GM12878 (cell line): ENCODE measurements around the gene BHLHE23. TPM values are rescaled to one million over a fixed set of nuclear protein-coding genes. Genes with fewer than 3 reads are reported as not detected.

Experiments used
- ATAC-seq: fragments of 200-7000 bp; cut with Tn5 transposase; 3 replicates; pipeline ENCODE4 v1.9.1; 2020; ENCODE audit warnings: mild to moderate bottlenecking, moderate library complexity
- BruUV-seq: library from RNA; stranded (reverse); fragments of 400-500 nt; replicated peaks from 2 replicates; lab custom pipeline; 2021; lab: Mats Ljungman, UMichigan
- CTCF ChIA-PET: fragments of 300-600 bp; sonication (Branson Sonifier 250); formaldehyde crosslinking; extraction: SDS; loops from one replicate; lab custom pipeline; 2021; ENCODE audit warnings: inconsistent platforms; lab: Yijun Ruan, JAX
- POLR2A ChIA-PET: fragments of 350-600 bp; formaldehyde crosslinking; extraction: SDS; loops from one replicate; lab custom pipeline; 2021; ENCODE audit warnings: inconsistent platforms; lab: Charles Lee
- RAD21 ChIA-PET: fragments of 300-600 bp; sonication (Branson Sonifier 250); formaldehyde crosslinking; loops from one replicate; lab custom pipeline; 2023; ENCODE audit warnings: antibody characterized with exemption; ENCODE audit not compliant: unreplicated experiment; lab: Charles Lee
- SMC1A ChIA-PET: fragments of 300-600 bp; sonication (Branson Sonifier 250); formaldehyde crosslinking; loops from one replicate; lab custom pipeline; 2023; ENCODE audit not compliant: unreplicated experiment, uncharacterized antibody; lab: Charles Lee
- DNase-seq: peaks from one replicate; pipeline ENCODE4 v3.0.0-alpha.2; 2011; ENCODE audit warnings: low read depth, low spot score
- FAIRE-seq: peaks from 3 replicates; lab custom pipeline; 2011; peaks lifted over from hg19 to GRCh38; lab: Jason Lieb, UNC
- H2AFZ ChIP-seq: 2 replicates; pipeline ENCODE4 v1.6.0; 2011; ENCODE audit warnings: low read depth, low read length, control low read depth; ENCODE audit not compliant: control insufficient read depth
- H3K27ac ChIP-seq: 2 replicates; pipeline ENCODE4 v1.5.1; 2011; ENCODE audit warnings: control low read depth; ENCODE audit not compliant: control insufficient read depth, insufficient read depth
- H3K27me3 ChIP-seq, 2 experiments: replicated peaks in 1 of 2; 2 replicates each; pipeline versions ENCODE4 v1.6.0 to v1.6.1; 2011; ENCODE audit warnings: low read length in 1 of 2; ENCODE audit not compliant: control insufficient read depth in 2 of 2, insufficient read depth in 2 of 2
- H3K36me3 ChIP-seq, 2 experiments: 2 replicates each; pipeline ENCODE4 v1.5.1; 2011; ENCODE audit warnings: low read length in 1 of 2; ENCODE audit not compliant: control insufficient read depth in 2 of 2, insufficient read depth in 2 of 2
- H3K4me1 ChIP-seq: 2 replicates; pipeline ENCODE4 v1.6.1; 2011; ENCODE audit warnings: mild to moderate bottlenecking, low read length, moderate library complexity, mixed read lengths; ENCODE audit not compliant: control insufficient read depth, insufficient read depth
- H3K4me2 ChIP-seq: 2 replicates; pipeline ENCODE4 v1.6.0; 2011; ENCODE audit warnings: control low read depth; ENCODE audit not compliant: control insufficient read depth, insufficient read depth
- H3K4me3 ChIP-seq: fragments of 200-600 bp; sonication (generic); 2 replicates; pipeline ENCODE4 v1.5.1; 2016
- H3K79me2 ChIP-seq: 2 replicates; pipeline ENCODE4 v1.6.0; 2011; ENCODE audit warnings: low read length; ENCODE audit not compliant: control insufficient read depth, insufficient read depth
- H3K9ac ChIP-seq: 2 replicates; pipeline ENCODE4 v1.8.0; 2011; ENCODE audit warnings: low read length, control low read depth, mixed read lengths; ENCODE audit not compliant: control insufficient read depth, insufficient read depth
- H3K9me3 ChIP-seq: replicated peaks from 3 replicates; pipeline ENCODE4 v1.5.1; 2011; ENCODE audit warnings: mild to moderate bottlenecking, low read length; ENCODE audit not compliant: control insufficient read depth, insufficient read depth
- H4K20me1 ChIP-seq: 2 replicates; pipeline ENCODE4 v1.6.0; 2011; ENCODE audit not compliant: control insufficient read depth, insufficient read depth
- BHLHE40 ChIP-seq, 2 experiments: fragments of 450-650 bp in 1 of 2; IDR thresholded peaks; 2 replicates each; pipeline ENCODE4 v1.6.1; 2011 to 2017; ENCODE audit warnings: low read depth in 2 of 2, borderline replicate concordance in 1 of 2, improper control_type of control experiment in 1 of 2, low read length in 1 of 2, mild to moderate bottlenecking in 1 of 2
- CHD4 ChIP-seq: fragments of 200-600 bp; sonication (generic); IDR thresholded peaks from 2 replicates; pipeline ENCODE4 v1.6.1; 2016; ENCODE audit warnings: mild to moderate bottlenecking
- EZH2 ChIP-seq: IDR thresholded peaks from 2 replicates; pipeline ENCODE4 v1.6.1; 2012; ENCODE audit warnings: low read depth, mild to moderate bottlenecking, control low read depth, inconsistent platforms, low read length, borderline replicate concordance; ENCODE audit not compliant: control insufficient read depth
- IKZF1 ChIP-seq: fragments of 450-650 bp; conservative IDR thresholded peaks from 2 replicates; pipeline ENCODE4 v1.6.1; 2017; ENCODE audit warnings: antibody characterized with exemption, mild to moderate bottlenecking
- JUNB ChIP-seq: IDR thresholded peaks from 2 replicates; pipeline ENCODE4 v1.6.1; 2016; ENCODE audit warnings: antibody characterized with exemption, mild to moderate bottlenecking
- MTA2 ChIP-seq: fragments of 450-650 bp; IDR thresholded peaks from 2 replicates; pipeline ENCODE4 v1.6.1; 2016; ENCODE audit warnings: low read depth, mild to moderate bottlenecking, moderate library complexity
- MTA3 ChIP-seq: IDR thresholded peaks from 2 replicates; pipeline ENCODE4 v1.6.1; 2012; ENCODE audit warnings: low read length, inconsistent platforms, borderline replicate concordance
- MYB ChIP-seq: fragments of 150-350 bp; IDR thresholded peaks from 2 replicates; pipeline ENCODE4 v1.6.1; 2014; ENCODE audit warnings: mild to moderate bottlenecking, low read depth, low read length, borderline replicate concordance
- RFX5 ChIP-seq: IDR thresholded peaks from 2 replicates; pipeline ENCODE4 v1.6.1; 2011; ENCODE audit warnings: low read depth, low read length, improper control_type of control experiment
- SPI1 ChIP-seq: IDR thresholded peaks from 2 replicates; pipeline ENCODE4 v1.6.1; 2011; ENCODE audit warnings: low read depth, mild to moderate bottlenecking, low read length, moderate library complexity, borderline replicate concordance; ENCODE audit not compliant: insufficient read depth
- TARDBP ChIP-seq: IDR thresholded peaks from 2 replicates; pipeline ENCODE4 v1.6.1; 2016; ENCODE audit warnings: borderline replicate concordance
- TCF12 ChIP-seq: IDR thresholded peaks from 2 replicates; pipeline ENCODE4 v1.6.1; 2011; ENCODE audit warnings: low read depth, mild to moderate bottlenecking, low read length
- ZBTB4 ChIP-seq: fragments of 450-650 bp; formaldehyde crosslinking; IDR thresholded peaks from 2 replicates; pipeline ENCODE4 v1.4.0; 2022; ENCODE audit warnings: mild to moderate bottlenecking, moderate library complexity
- WGBS: methylation state at CpG from one replicate; pipeline ENCODE4 v1.1.6; 2016; ENCODE audit warnings: low lambda C conversion rate; ENCODE audit not compliant: insufficient replicate concordance, insufficient coverage; ENCODE audit errors: missing lambda C conversion rate; 5-methylcytosine and 5-hydroxymethylcytosine counted together
- in situ Hi-C: fragments of 300-500 bp; cut with MboI; formaldehyde crosslinking; loops from 9 replicates; pipeline ENCODE4 v1.14.3; 2018; ENCODE audit warnings: mixed read lengths
- intact Hi-C: fragments of 100-400 bp; cut with micrococcal nuclease; formaldehyde crosslinking; loops from one replicate; pipeline ENCODE4 v1.14.2; 2022; ENCODE audit not compliant: unreplicated experiment
- polyA plus RNA-seq, 11 experiments: library from polyadenylated mRNA; depleted of rRNA in 4 of 11; unstranded in 6 of 11; stranded (reverse) in 5 of 11; fragments of >200 nt; fragmentation: Nextera tagmentation in 4 of 11; fragmentation: Illumina TruSeq in 1 of 11; extraction: Ambion mirVana in 4 of 11; extraction: Trizol in 1 of 11; gene quantifications; 1 replicate in 1 of 11; 2 replicates in 10 of 11; pipeline versions ENCODE4 v1.2.1 to v1.2.3, GENCODE V29; 2011 to 2016; ENCODE audit warnings: inconsistent platforms in 2 of 11, missing spikeins in 2 of 11, low read depth in 1 of 11
- total RNA-seq, 4 experiments: library from RNA; depleted of rRNA in 3 of 4; stranded (reverse); fragments of >200 nt in 3 of 4; fragmentation: Illumina TruSeq in 1 of 4; extraction: Trizol in 1 of 4; gene quantifications; 2 replicates each; pipeline versions ENCODE4 v1.2.1 to v1.2.3, GENCODE V29; 2013 to 2021
- TF ChIP-seq, protein P1 (sequence below): fragments of 450-650 bp; formaldehyde crosslinking; IDR thresholded peaks from 2 replicates; pipeline ENCODE4 v1.4.0; 2020; ENCODE audit warnings: mild to moderate bottlenecking, moderate library complexity

BHLHE23 gene
- total and polyA plus RNA-seq, 10 of the 15 experiments (the other 5 are each of a cell fraction or from before 2014, with no cell fraction given): 0.28 to 0.33 TPM; not detected in 8

- H3K27ac ChIP-seq: no peak overlapping the region
- ChIA-PET SMC1A (interaction anchor here (1.1 to 3.4 kb wide), 6 partner anchors 37 to 185 kb away, joined by 3 to 23 read pairs (median 11); partner anchors contain the start of gene SLC17A9), RAD21 (interaction anchor here (1.6 to 2.3 kb wide), 5 partner anchors 54 to 185 kb away, joined by 4 to 21 read pairs (median 11); partner anchors contain the start of gene SLC17A9), POLR2A (interaction anchor here (2.5 to 3.1 kb wide), 2 partner anchors 30 to 35 kb away, joined by 13 to 36 read pairs; no protein-coding TSS in a partner anchor), CTCF (interaction anchor here (1.6 to 1.8 kb wide), 3 partner anchors 107 to 185 kb away, joined by 5 to 18 read pairs (median 14); no protein-coding TSS in a partner anchor)
- ATAC-seq (no peak), FAIRE-seq (no peak), DNase-seq (no peak)
- H3K4me3 ChIP-seq: no peak overlapping the region
- BruUV-seq: no TSS peak
- H4K20me1 ChIP-seq: no peaks in the 10 kb centered on the region
- H3K79me2 ChIP-seq: peaks cover 22% of the 10 kb centered on the region
- intact Hi-C loops (loop anchor here (2.0 kb wide), 1 partner anchor 107 kb away; no protein-coding TSS in a partner anchor), in situ Hi-C loops (no loop called here)
- H2AFZ ChIP-seq: no peak overlapping the region
- H3K9ac ChIP-seq: no peak overlapping the region
- no peak overlapping the region for H3K4me2 ChIP-seq
- peaks cover 15% of the 10 kb centered on the region in 2 experiments for H3K27me3 ChIP-seq
- H3K4me1 ChIP-seq: peaks cover 24% of the 10 kb centered on the region
- H3K9me3 ChIP-seq: no peaks in the 10 kb centered on the region; the same call in 2 of the 3 replicates
- 65% methylated on average over 46 of the region's 46 CpGs for WGBS
- H3K36me3 ChIP-seq: no peaks in the 10 kb centered on the region
- TF ChIP-seq BHLHE40 (IDR thresholded peaks at IDR 0.05; ENCODE audit: borderline replicate concordance in 1 of 2, low read depth in 2 of 2, low read length in 1 of 2): no peak
- TF ChIP-seq TCF12: no peak
- no peak for TF ChIP-seq MTA2
- no peak for TF ChIP-seq MTA3
- no peak for TF ChIP-seq TARDBP
- TF ChIP-seq, protein P1, sequence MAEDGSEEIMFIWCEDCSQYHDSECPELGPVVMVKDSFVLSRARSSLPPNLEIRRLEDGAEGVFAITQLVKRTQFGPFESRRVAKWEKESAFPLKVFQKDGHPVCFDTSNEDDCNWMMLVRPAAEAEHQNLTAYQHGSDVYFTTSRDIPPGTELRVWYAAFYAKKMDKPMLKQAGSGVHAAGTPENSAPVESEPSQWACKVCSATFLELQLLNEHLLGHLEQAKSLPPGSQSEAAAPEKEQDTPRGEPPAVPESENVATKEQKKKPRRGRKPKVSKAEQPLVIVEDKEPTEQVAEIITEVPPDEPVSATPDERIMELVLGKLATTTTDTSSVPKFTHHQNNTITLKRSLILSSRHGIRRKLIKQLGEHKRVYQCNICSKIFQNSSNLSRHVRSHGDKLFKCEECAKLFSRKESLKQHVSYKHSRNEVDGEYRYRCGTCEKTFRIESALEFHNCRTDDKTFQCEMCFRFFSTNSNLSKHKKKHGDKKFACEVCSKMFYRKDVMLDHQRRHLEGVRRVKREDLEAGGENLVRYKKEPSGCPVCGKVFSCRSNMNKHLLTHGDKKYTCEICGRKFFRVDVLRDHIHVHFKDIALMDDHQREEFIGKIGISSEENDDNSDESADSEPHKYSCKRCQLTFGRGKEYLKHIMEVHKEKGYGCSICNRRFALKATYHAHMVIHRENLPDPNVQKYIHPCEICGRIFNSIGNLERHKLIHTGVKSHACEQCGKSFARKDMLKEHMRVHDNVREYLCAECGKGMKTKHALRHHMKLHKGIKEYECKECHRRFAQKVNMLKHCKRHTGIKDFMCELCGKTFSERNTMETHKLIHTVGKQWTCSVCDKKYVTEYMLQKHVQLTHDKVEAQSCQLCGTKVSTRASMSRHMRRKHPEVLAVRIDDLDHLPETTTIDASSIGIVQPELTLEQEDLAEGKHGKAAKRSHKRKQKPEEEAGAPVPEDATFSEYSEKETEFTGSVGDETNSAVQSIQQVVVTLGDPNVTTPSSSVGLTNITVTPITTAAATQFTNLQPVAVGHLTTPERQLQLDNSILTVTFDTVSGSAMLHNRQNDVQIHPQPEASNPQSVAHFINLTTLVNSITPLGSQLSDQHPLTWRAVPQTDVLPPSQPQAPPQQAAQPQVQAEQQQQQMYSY (CRISPR knock-in tag): no peak
- TF ChIP-seq EZH2: no peak
- TF ChIP-seq ZBTB4 (CRISPR knock-in tag): no peak
- no peak for TF ChIP-seq RFX5
- no peak for TF ChIP-seq SPI1
- TF ChIP-seq IKZF1: no peak; the same call in 1 of the 2 replicates
- TF ChIP-seq JUNB: no peak
- TF ChIP-seq CHD4: no peak
- TF ChIP-seq MYB: no peak
Measured at GRCh38 chr20:63007646-63008488, 1.1 kb upstream of the BHLHE23 start.
